HepG2 (cell line): ENCODE measurements around the gene EIF5A. TPM values are rescaled to one million over a fixed set of nuclear protein-coding genes. Genes with fewer than 3 reads are reported as not detected.

Experiments
- ATAC-seq: fragments of 200-7000 bp; cut with Tn5 transposase; 3 replicates; pipeline ENCODE4 v1.9.1; 2020; ENCODE audit warnings: mild to moderate bottlenecking, moderate library complexity
- BruUV-seq: library from RNA; stranded (reverse); fragments of 400-500 nt; replicated peaks from 2 replicates; lab custom pipeline; 2021; lab: Mats Ljungman, UMichigan
- CTCF ChIA-PET: fragments of 300-600 bp; formaldehyde crosslinking; extraction: SDS; loops from one replicate; lab custom pipeline; 2021; ENCODE audit warnings: low total read pairs, inconsistent platforms, low intra/inter-chr PET ratio; lab: Yijun Ruan, JAX
- POLR2A ChIA-PET: fragments of 350-600 bp; sonication (Branson Sonifier 250); formaldehyde crosslinking; loops from one replicate; lab custom pipeline; 2020; ENCODE audit warnings: antibody characterized with exemption, inconsistent platforms; lab: Yijun Ruan, JAX
- DNase-seq: peaks from one replicate; pipeline ENCODE4 v3.0.0-alpha.2; 2015; ENCODE audit warnings: low spot score
- FAIRE-seq: peaks from 3 replicates; lab custom pipeline; 2011; peaks lifted over from hg19 to GRCh38; lab: Jason Lieb, UNC
- H2AFZ ChIP-seq: one replicate; pipeline ENCODE4 v1.6.1; 2011; ENCODE audit warnings: low read length, inconsistent platforms
- H3K27ac ChIP-seq: fragments of 300-600 bp; 3 replicates; pipeline ENCODE4 v1.8.0; 2011; ENCODE audit warnings: mixed run types, mild to moderate bottlenecking, mixed read lengths, low read length, inconsistent platforms; ENCODE audit not compliant: insufficient read depth; ENCODE audit errors: extremely low read length
- H3K27me3 ChIP-seq, 2 experiments: fragments of 200-600 bp in 1 of 2; 2 replicates in 1 of 2; 3 replicates in 1 of 2; pipeline versions ENCODE4 v1.6.0 to v1.8.0; 2011; ENCODE audit warnings: low read length in 2 of 2, mild to moderate bottlenecking in 2 of 2, moderate library complexity in 2 of 2, inconsistent platforms in 1 of 2; ENCODE audit not compliant: insufficient read depth in 2 of 2, control insufficient read depth in 1 of 2
- H3K36me3 ChIP-seq, 2 experiments: fragments of 200-600 bp in 1 of 2; replicated peaks in 1 of 2; 2 replicates in 1 of 2; 3 replicates in 1 of 2; pipeline versions ENCODE4 v1.5.1 to v1.8.0; 2011; ENCODE audit warnings: low read length in 2 of 2, inconsistent platforms in 1 of 2; ENCODE audit not compliant: insufficient read depth in 2 of 2, control insufficient read depth in 1 of 2
- H3K4me1 ChIP-seq: 2 replicates; pipeline ENCODE4 v1.5.1; 2012; ENCODE audit warnings: low read length, inconsistent platforms; ENCODE audit not compliant: insufficient read depth
- H3K4me2 ChIP-seq: 2 replicates; pipeline ENCODE4 v1.6.0; 2011; ENCODE audit warnings: low read depth, low read length, inconsistent platforms
- H3K4me3 ChIP-seq, 3 experiments: fragments of 200-600 bp in 1 of 3; sonication (generic), shearing (Covaris generic) in 1 of 3; replicated peaks in 1 of 3; 2 replicates each; pipeline ENCODE4 v1.5.1; 2011 to 2016; ENCODE audit warnings: low read length in 3 of 3, inconsistent platforms in 2 of 3, low read depth in 2 of 3, mild to moderate bottlenecking in 2 of 3, control low read depth in 1 of 3, mixed read lengths in 1 of 3; ENCODE audit not compliant: insufficient read depth in 1 of 3
- H3K79me2 ChIP-seq: one replicate; pipeline ENCODE4 v1.6.1; 2011; ENCODE audit warnings: low read length, inconsistent platforms; ENCODE audit not compliant: insufficient read depth
- H3K9ac ChIP-seq: 2 replicates; pipeline ENCODE4 v1.6.0; 2011; ENCODE audit warnings: mild to moderate bottlenecking, low read depth, low read length, inconsistent platforms; ENCODE audit not compliant: insufficient read depth
- H3K9me3 ChIP-seq: 2 replicates; pipeline ENCODE4 v1.5.1; 2012; ENCODE audit warnings: mild to moderate bottlenecking, low read length
- H4K20me1 ChIP-seq: 2 replicates; pipeline ENCODE4 v1.6.0; 2011; ENCODE audit warnings: inconsistent platforms, mild to moderate bottlenecking, low read length, moderate library complexity; ENCODE audit not compliant: insufficient read depth
- SSRP1 ChIP-seq: IDR thresholded peaks from 2 replicates; pipeline ENCODE4 v1.6.1; 2016; ENCODE audit warnings: control low read depth
- ZFYVE20 ChIP-seq: sonication (generic); formaldehyde crosslinking; IDR thresholded peaks from 2 replicates; pipeline ENCODE4 v1.8.0; 2023; ENCODE audit warnings: low read depth, mild to moderate bottlenecking, moderate library complexity, missing genetic modification reagents, borderline replicate concordance
- ZNF383 ChIP-seq: sonication (generic); formaldehyde crosslinking; IDR thresholded peaks from 2 replicates; pipeline ENCODE4 v1.4.0; 2020; ENCODE audit warnings: missing genetic modification reagents, mild to moderate bottlenecking, borderline replicate concordance
- ZNF709 ChIP-seq: sonication (generic); formaldehyde crosslinking; IDR thresholded peaks from 2 replicates; pipeline ENCODE4 v1.5.0; 2020; ENCODE audit warnings: mild to moderate bottlenecking, missing genetic modification reagents
- WGBS: methylation state at CpG from one replicate; pipeline ENCODE4 v1.1.6; 2017; ENCODE audit warnings: low lambda C conversion rate; 5-methylcytosine and 5-hydroxymethylcytosine counted together
- in situ Hi-C: cut with HindIII; loops from 2 replicates; pipeline ENCODE4 v1.10.0; 2017; ENCODE audit warnings: low pct_unique_long_range_greater_than_20kb; ENCODE audit not compliant: extremely low pct_ligation_motif_present
- intact Hi-C: fragments of 100-400 bp; cut with micrococcal nuclease; formaldehyde crosslinking; loops from one replicate; pipeline ENCODE4 v1.10.0; 2022; ENCODE audit not compliant: unreplicated experiment
- polyA plus RNA-seq, 8 experiments: library from polyadenylated mRNA; depleted of rRNA in 3 of 8; stranded (reverse) in 7 of 8; unstranded in 1 of 8; fragments of >200 nt; fragmentation: Illumina TruSeq in 4 of 8; extraction: Trizol in 4 of 8; gene quantifications; 2 replicates each; pipeline versions ENCODE4 v1.2.1 to v1.2.3, GENCODE V29; 2011 to 2016; ENCODE audit warnings: low read depth in 4 of 8, missing spikeins in 1 of 8, mixed read lengths in 1 of 8; ENCODE audit not compliant: insufficient read depth in 1 of 8
- total RNA-seq, 5 experiments: library from RNA; depleted of rRNA; stranded (reverse); fragments of >200 nt; fragmentation: Illumina TruSeq; extraction: Trizol; gene quantifications; 2 replicates each; pipeline ENCODE4 v1.2.3, GENCODE V29; 2016; ENCODE audit warnings: low read depth in 1 of 5
- TF ChIP-seq, protein P1 (sequence below): sonication (generic); formaldehyde crosslinking; IDR thresholded peaks from 2 replicates; pipeline ENCODE4 v1.8.1; 2022; ENCODE audit warnings: mild to moderate bottlenecking, missing genetic modification reagents
- TF ChIP-seq, protein P2 (sequence below): IDR thresholded peaks from 2 replicates; pipeline ENCODE4 v1.6.1; 2012; ENCODE audit warnings: inconsistent platforms

Gene EIF5A
- total and polyA plus RNA-seq, 2 of the 13 experiments (the other 11 are each of a cell fraction or from before 2014, with no cell fraction given): 319 to 337 TPM

DNA sequence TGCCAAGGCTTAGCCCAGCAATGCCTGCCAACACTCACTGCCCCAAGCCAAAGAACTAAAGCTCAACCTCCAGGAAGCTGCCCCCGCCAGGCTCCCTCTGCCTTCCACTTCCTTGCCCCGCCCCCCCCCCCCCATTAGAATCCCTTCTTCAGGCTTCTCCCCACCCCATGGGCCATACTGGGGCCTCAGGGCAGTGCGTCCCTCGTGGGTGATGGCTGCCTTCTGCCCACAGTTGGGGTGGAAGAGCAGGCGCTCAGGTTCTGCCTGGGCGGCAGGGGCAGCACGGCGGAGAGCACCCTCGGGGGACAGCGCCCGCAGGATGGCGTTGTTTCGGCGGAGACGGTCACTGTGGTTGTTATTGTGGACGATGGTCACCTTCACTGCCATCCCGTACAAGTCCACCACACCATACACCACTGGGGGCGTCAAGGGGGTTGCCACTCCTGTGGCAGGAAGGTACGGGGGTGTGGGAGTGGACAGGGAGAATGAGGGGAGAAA is 17.7 kb downstream of the EIF5A start:
- no peak for FAIRE-seq
- WGBS: 98% methylated on average over 19 of the region's 19 CpGs

DNA sequence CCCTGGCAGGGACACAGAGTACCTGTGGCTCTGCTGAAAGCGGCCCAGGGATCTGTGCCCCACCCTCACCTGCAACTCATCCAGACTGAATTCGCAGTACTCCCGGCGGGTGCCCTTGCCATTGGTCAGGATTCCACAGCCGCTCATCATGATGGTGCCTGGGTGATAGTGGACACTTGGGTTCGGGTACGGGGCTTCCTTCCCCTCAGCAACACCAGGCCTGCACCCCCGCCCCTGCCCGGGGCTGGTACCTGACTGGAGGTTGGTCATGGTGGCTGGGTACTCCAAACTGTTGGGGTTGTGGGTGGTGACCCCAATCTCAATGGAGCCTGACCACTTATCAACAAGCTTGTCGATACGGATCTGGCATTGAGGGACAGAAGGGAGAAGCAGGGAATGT is 18.8 kb downstream of the EIF5A start:
- H3K4me2 ChIP-seq: no peak overlapping the region
- POLR2A ChIA-PET: no interaction called here
- CTCF ChIA-PET: interaction anchor here (3.8 kb wide), 1 partner anchor 20 kb away, joined by 41 read pairs; no protein-coding TSS in a partner anchor

More for the DNA sequence above, 17.7 kb downstream of the EIF5A start:
- no peaks in the 10 kb centered on the region; a peak in 1 of 5 replicates for H3K27me3 ChIP-seq
- intact Hi-C loops: no loop called here
- no peak overlapping the region for H3K4me3 ChIP-seq
- in situ Hi-C loops: no loop called here
- CTCF ChIA-PET: interaction anchor here (3.8 kb wide), 1 partner anchor 21 kb away, joined by 41 read pairs; no protein-coding TSS in a partner anchor
- ATAC-seq (no peak), DNase-seq (no peak)
- no TSS peak for BruUV-seq
- H4K20me1 ChIP-seq: no peaks in the 10 kb centered on the region
- no peak overlapping the region for H3K27ac ChIP-seq
- H3K79me2 ChIP-seq: peaks cover 12% of the 10 kb centered on the region
- H3K4me2 ChIP-seq: no peak overlapping the region
- peaks cover 16% of the 10 kb centered on the region for H3K4me1 ChIP-seq
- H3K9me3 ChIP-seq: no peaks in the 10 kb centered on the region
- no peak overlapping the region for H3K9ac ChIP-seq
- no peak for TF ChIP-seq ZFYVE20 (CRISPR knock-in tag)
- TF ChIP-seq, protein P1, sequence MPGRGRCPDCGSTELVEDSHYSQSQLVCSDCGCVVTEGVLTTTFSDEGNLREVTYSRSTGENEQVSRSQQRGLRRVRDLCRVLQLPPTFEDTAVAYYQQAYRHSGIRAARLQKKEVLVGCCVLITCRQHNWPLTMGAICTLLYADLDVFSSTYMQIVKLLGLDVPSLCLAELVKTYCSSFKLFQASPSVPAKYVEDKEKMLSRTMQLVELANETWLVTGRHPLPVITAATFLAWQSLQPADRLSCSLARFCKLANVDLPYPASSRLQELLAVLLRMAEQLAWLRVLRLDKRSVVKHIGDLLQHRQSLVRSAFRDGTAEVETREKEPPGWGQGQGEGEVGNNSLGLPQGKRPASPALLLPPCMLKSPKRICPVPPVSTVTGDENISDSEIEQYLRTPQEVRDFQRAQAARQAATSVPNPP (CRISPR knock-in tag): no peak
- H3K36me3 ChIP-seq: peaks cover 24 to 58% of the 10 kb centered on the region in 2 experiments
- H2AFZ ChIP-seq: no peak overlapping the region
- POLR2A ChIA-PET: no interaction called here

More for the DNA sequence above, 18.8 kb downstream of the EIF5A start:
- Histone ChIP-seq H3K27ac (no peak overlapping the region), H4K20me1 (no peaks in the 10 kb centered on the region), H3K36me3 (peaks cover 20 to 48% of the 10 kb centered on the region in 2 experiments), H3K4me1 (peaks cover 24% of the 10 kb centered on the region), H3K9ac (no peak overlapping the region), H3K9me3 (no peaks in the 10 kb centered on the region), H3K4me3 (no peak overlapping the region), H2AFZ (no peak overlapping the region), H3K79me2 (peaks cover 12% of the 10 kb centered on the region), H3K27me3 (no peaks in the 10 kb centered on the region; a peak in 1 of 5 replicates)
- intact Hi-C loops: no loop called here
- DNase-seq (no peak), FAIRE-seq (no peak), ATAC-seq (no peak)
- WGBS: 93% methylated on average over 3 of the region's 11 CpGs
- in situ Hi-C loops: no loop called here
- TF ChIP-seq, protein P2, sequence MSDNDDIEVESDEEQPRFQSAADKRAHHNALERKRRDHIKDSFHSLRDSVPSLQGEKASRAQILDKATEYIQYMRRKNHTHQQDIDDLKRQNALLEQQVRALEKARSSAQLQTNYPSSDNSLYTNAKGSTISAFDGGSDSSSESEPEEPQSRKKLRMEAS: no peak
- no peak for TF ChIP-seq ZNF383 (CRISPR knock-in tag)
- TF ChIP-seq SSRP1 (CRISPR knock-in tag): no peak
- TF ChIP-seq ZNF709 (CRISPR knock-in tag): no peak
- BruUV-seq: no TSS peak
